Activated naive CD8-positive, alpha-beta T cell treated with anti-CD3 and anti-CD28 coated beads, Interleukin-2, amount 10 ng/mL, durations not matched to agents 7 days and 5 days (primary cell): ENCODE results near the gene CRYAB. TPM values are rescaled to one million over a fixed set of nuclear protein-coding genes. Genes with fewer than 3 reads are reported as not detected.
A peak's percentile ranks its signal among the peaks of the same experiment; 100 is the strongest.

Experiments used
- ATAC-seq: fragments of 150-1000 bp; cut with Tn5 transposase; one replicate; pipeline ENCODE4 v1.10.0; 2021; ENCODE audit warnings: low read depth, moderate library complexity
- POLR2A ChIA-PET: fragments of 350-600 bp; sonication (Branson Sonifier 250); formaldehyde crosslinking; loops from one replicate; lab custom pipeline; 2021; ENCODE audit warnings: antibody characterized with exemption; lab: Charles Lee
- DNase-seq: peaks from one replicate; pipeline ENCODE4 v3.0.0; 2021
- H3K27ac Mint-ChIP-seq: one replicate; pipeline ENCODE4 v1.8.0; 2022; ENCODE audit warnings: mild to moderate bottlenecking, mixed read lengths
- H3K27me3 Mint-ChIP-seq: one replicate; pipeline ENCODE4 v1.8.0; 2022; ENCODE audit warnings: mild to moderate bottlenecking, moderate library complexity, mixed read lengths
- H3K36me3 Mint-ChIP-seq: one replicate; pipeline ENCODE4 v1.8.0; 2021; ENCODE audit warnings: mild to moderate bottlenecking, mixed read lengths
- H3K4me1 Mint-ChIP-seq: one replicate; pipeline ENCODE4 v1.8.0; 2021; ENCODE audit warnings: mixed read lengths
- H3K4me3 Mint-ChIP-seq: one replicate; pipeline ENCODE4 v1.8.0; 2022; ENCODE audit warnings: mild to moderate bottlenecking, moderate library complexity, mixed read lengths
- H3K9me3 Mint-ChIP-seq: one replicate; pipeline ENCODE4 v1.8.0; 2021; ENCODE audit warnings: mixed read lengths
- total RNA-seq, 2 experiments: library from RNA; stranded (reverse); gene quantifications; one replicate each; pipeline ENCODE4 v1.2.3, GENCODE V29; 2021

The CRYAB gene
- total RNA-seq, 2 experiments from 2014 or later, result not detected

DNA sequence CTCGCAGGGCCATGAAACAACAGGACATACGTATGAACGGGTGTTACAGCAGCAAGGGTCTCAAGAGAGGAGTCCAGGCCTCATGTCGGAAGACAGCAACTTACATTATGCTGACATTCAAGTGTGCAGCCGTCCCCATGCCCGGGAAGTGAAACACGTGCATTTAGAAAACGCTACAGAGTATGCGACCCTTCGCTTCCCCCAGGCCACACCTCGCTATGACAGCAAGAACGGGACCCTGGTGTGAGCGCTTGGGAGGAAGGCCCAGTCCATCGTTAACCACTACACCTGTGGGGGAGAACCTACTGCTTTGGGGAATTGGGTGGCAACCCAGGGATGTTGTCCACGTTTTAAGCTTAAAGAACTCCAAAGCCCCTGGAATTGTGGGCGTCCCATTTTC lies 14.4 kb upstream of the CRYAB start:
- POLR2A ChIA-PET, result interaction anchor here (0.7 to 1.7 kb wide), 10 partner anchors 8 to 160 kb away, joined by 3 to 12 read pairs (median 6); partner anchors contain the start of genes ALG9, CFAP68, DIXDC1 and SDHD
- Mint-ChIP-seq H3K36me3 (no peaks in the 10 kb centered on the region), H3K27ac (peak overlapping the region; percentile 90), H3K4me1 (peaks cover 5% of the 10 kb centered on the region), H3K9me3 (no peaks in the 10 kb centered on the region), H3K27me3 (peaks cover 12% of the 10 kb centered on the region), H3K4me3 (peak overlapping the region; percentile 86)
- DNase-seq (no peak), ATAC-seq (no peak)

DNA sequence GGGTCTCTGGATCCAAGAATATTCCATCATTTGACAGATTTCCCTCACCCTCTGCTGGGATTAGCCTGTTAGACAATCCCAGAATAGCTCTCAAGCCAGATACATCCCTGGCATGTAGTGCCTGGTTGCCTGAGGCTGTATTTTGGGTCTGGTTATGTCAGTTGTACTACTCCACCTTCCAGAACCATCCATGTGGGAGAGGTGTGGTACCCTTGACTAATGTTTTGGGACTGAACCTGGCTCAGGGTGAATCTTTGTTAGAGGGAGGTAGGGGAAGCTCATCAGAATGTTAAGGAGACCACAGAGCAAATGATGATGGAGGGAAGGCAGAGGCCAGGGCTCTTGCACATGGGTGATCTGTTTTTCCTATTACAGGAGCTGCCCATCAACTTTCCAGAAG lies 12.4 kb upstream of the CRYAB start:
- H3K27me3 Mint-ChIP-seq, result peaks cover 14% of the 10 kb centered on the region
- no peak for DNase-seq
- no peak overlapping the region for H3K27ac Mint-ChIP-seq
- no peak for ATAC-seq
- H3K4me3 Mint-ChIP-seq, result no peak overlapping the region
- H3K36me3 Mint-ChIP-seq, result no peaks in the 10 kb centered on the region
- no peaks in the 10 kb centered on the region for H3K9me3 Mint-ChIP-seq
- POLR2A ChIA-PET, result no interaction called here
- peaks cover 5% of the 10 kb centered on the region for H3K4me1 Mint-ChIP-seq

GRCh38 chr11:111923351-111923788 lies 11.8 kb upstream of the CRYAB start:
- POLR2A ChIA-PET, result no interaction called here
- ATAC-seq (no peak), DNase-seq (no peak)
- H3K36me3 Mint-ChIP-seq, result no peaks in the 10 kb centered on the region
- H3K27me3 Mint-ChIP-seq, result peaks cover 14% of the 10 kb centered on the region
- H3K4me3 Mint-ChIP-seq, result no peak overlapping the region
- H3K4me1 Mint-ChIP-seq, result peaks cover 5% of the 10 kb centered on the region
- no peak overlapping the region for H3K27ac Mint-ChIP-seq
- H3K9me3 Mint-ChIP-seq, result no peaks in the 10 kb centered on the region

DNA sequence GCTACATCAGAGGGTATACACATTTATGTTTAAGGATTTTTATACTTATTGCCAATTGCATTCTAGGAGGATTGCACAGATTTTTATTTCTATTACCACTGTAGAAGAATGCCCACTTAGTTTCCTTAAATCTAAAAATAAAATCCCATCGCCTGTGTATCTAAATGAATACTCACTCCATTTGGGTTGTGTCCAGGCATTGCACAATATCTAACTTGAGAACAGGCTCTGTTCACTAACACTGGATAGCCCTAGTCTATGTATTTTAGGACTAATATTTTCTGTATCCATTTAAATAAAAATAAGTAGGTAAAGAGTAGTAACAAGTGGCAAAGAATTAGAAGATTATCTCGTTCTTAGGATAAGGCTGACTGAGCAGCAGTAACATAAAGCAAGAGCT lies 11.2 kb upstream of the CRYAB start:
- no peaks in the 10 kb centered on the region for H3K9me3 Mint-ChIP-seq
- POLR2A ChIA-PET, result no interaction called here
- peaks cover 14% of the 10 kb centered on the region for H3K27me3 Mint-ChIP-seq
- no peaks in the 10 kb centered on the region for H3K36me3 Mint-ChIP-seq
- H3K4me1 Mint-ChIP-seq, result peaks cover 5% of the 10 kb centered on the region
- DNase-seq (no peak), ATAC-seq (no peak)
- no peak overlapping the region for H3K4me3 Mint-ChIP-seq
- H3K27ac Mint-ChIP-seq, result no peak overlapping the region

DNA sequence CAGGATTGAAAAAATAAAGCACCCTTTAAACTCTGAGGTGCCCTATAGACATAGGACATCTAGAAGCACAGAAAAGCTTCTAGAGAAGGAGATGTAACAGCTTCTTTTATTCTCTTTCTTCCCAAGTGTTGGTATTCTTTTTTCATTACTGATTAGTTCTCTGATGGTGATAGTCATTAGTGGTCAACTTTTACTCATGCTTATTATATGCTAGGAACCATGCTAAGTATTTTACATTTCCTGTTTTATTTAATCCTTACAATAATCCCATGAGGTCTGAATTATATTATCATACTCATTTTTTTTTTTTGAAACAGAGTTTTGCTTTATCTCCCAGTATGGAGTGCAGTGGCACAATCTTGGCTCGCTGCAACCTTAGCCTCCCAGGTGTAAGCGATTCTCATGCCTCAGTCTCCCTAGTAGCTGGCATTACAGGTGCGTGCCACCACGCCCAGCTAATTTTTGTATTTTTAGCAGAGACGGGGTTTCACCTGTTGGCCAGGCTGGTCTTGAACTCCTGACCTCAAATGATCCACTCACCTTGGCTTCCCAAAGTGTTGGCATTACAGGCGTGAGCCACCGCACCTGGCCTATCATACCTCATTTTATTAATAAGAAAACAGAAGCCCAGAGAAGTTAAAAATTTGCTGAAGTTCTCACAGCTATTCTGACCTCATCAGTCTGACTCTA lies 10.1 kb upstream of the CRYAB start:
- H3K4me3 Mint-ChIP-seq, result no peak overlapping the region

DNA sequence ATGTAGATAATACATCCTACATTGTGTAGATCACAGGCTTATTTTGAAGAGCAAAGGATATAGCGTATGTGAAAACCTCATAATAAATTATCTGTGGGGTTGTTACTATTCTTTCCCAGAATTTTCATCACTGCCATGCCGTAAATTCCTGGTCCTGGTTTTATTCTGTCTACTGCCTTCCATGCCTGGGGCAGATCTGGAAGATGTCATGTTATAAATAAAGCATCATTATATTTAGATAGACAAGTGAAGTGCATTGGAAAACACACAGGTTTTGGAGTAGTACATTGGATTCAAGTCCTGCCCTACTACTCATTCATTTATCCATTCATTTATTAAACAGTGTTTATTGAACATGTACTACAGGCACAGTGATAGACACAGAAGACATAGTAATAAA lies 9.3 kb upstream of the CRYAB start:
- ATAC-seq (no peak), DNase-seq (no peak)
- H3K36me3 Mint-ChIP-seq, result no peaks in the 10 kb centered on the region
- no peaks in the 10 kb centered on the region for H3K9me3 Mint-ChIP-seq
- H3K27me3 Mint-ChIP-seq, result peaks cover 14% of the 10 kb centered on the region
- no peaks in the 10 kb centered on the region for H3K4me1 Mint-ChIP-seq
- H3K4me3 Mint-ChIP-seq, result no peak overlapping the region
- POLR2A ChIA-PET, result no interaction called here
- no peak overlapping the region for H3K27ac Mint-ChIP-seq

More for the DNA sequence above, 10.1 kb upstream of the CRYAB start:
- peaks cover 3% of the 10 kb centered on the region for H3K4me1 Mint-ChIP-seq
- DNase-seq (no peak), ATAC-seq (no peak)
- H3K27me3 Mint-ChIP-seq, result peaks cover 14% of the 10 kb centered on the region
- H3K27ac Mint-ChIP-seq, result no peak overlapping the region
- no peaks in the 10 kb centered on the region for H3K9me3 Mint-ChIP-seq
- H3K36me3 Mint-ChIP-seq, result no peaks in the 10 kb centered on the region
- POLR2A ChIA-PET, result no interaction called here

GRCh38 chr11:111918390-111919256 lies 7.1 kb upstream of the CRYAB start, which contains the start of gene C11orf52:
C11orf52 (plus strand) TSS chr11:111918913; CDS start chr11:111918973, 60 bp downstream.
- H3K4me3 Mint-ChIP-seq, result no peak within 1 kb of the TSS
- DNase-seq (no peak), ATAC-seq (no peak)
- H3K4me1 Mint-ChIP-seq, result no peaks in the 10 kb centered on the region
- no peaks in the 10 kb centered on the region for H3K9me3 Mint-ChIP-seq
- no peak within 1 kb of the TSS for H3K27ac Mint-ChIP-seq
- H3K36me3 Mint-ChIP-seq, result no peaks in the 10 kb centered on the region
- peaks cover 26% of the 10 kb centered on the region for H3K27me3 Mint-ChIP-seq
- POLR2A ChIA-PET, result interaction anchor here (1.2 kb wide), 1 partner anchor 8 kb away, joined by 4 read pairs; no protein-coding TSS in a partner anchor

DNA sequence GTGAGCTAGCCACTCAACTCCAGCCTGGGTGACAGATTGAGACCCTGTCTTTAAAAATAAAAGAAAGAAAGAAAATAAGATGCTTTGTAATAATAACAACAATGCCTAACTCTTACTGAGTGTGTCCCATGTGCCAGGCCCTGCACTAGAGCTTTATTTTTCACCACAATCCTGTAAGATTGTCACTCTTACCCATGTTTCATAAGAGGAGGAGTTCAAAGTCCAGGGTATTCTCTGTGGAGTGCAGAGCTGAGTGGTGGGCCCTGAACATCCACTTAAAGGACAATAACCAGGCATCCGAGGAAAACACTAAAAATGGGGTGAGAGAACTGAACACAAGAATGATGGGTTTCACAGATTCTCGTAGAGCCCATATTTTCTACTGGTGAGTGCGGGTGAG lies 6.2 kb upstream of the CRYAB start:
- ATAC-seq, result no peak
- no peaks in the 10 kb centered on the region for H3K4me1 Mint-ChIP-seq
- no peak overlapping the region for H3K4me3 Mint-ChIP-seq
- DNase-seq, result no peak
- POLR2A ChIA-PET, result interaction anchor here (0.7 to 1.2 kb wide), 3 partner anchors 8 to 19 kb away, joined by 3 to 4 read pairs (median 4); no protein-coding TSS in a partner anchor
- H3K27me3 Mint-ChIP-seq, result peaks cover 34% of the 10 kb centered on the region
- H3K36me3 Mint-ChIP-seq, result no peaks in the 10 kb centered on the region
- H3K9me3 Mint-ChIP-seq, result no peaks in the 10 kb centered on the region
- H3K27ac Mint-ChIP-seq, result no peak overlapping the region

DNA sequence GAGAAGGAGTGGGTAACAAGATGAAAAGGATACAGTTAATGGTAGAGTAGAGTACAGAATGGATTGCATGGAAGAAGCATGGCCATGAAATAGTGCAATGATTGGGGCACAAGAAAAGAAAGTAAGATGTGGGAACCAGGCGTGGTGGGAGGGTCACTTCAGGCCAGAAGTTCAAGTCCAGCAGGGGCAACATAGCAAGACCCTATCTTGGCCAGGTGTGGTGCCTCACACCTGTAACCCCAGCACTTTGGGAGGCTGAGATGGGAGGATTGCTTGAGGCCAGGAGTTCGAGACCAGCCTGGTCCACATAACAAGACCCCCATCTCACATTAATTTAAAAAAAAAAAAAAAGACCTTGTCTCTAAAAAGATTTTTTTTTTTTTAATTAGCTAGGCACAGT lies 5.7 kb upstream of the CRYAB start:
- H3K27me3 Mint-ChIP-seq, result peaks cover 34% of the 10 kb centered on the region

GRCh38 chr11:111916768-111917167 lies 5.2 kb upstream of the CRYAB start:
- ATAC-seq (no peak), DNase-seq (no peak)
- H3K4me3 Mint-ChIP-seq, result no peak overlapping the region
- H3K36me3 Mint-ChIP-seq, result no peaks in the 10 kb centered on the region
- POLR2A ChIA-PET, result no interaction called here
- H3K4me1 Mint-ChIP-seq, result no peaks in the 10 kb centered on the region
- peaks cover 36% of the 10 kb centered on the region for H3K27me3 Mint-ChIP-seq
- H3K9me3 Mint-ChIP-seq, result no peaks in the 10 kb centered on the region
- no peak overlapping the region for H3K27ac Mint-ChIP-seq

More for the DNA sequence above, 5.7 kb upstream of the CRYAB start:
- DNase-seq, result no peak
- no peak for ATAC-seq
- POLR2A ChIA-PET, result interaction anchor here (0.7 to 1.2 kb wide), 3 partner anchors 9 to 19 kb away, joined by 3 to 4 read pairs (median 4); no protein-coding TSS in a partner anchor
- Mint-ChIP-seq H3K27ac (no peak overlapping the region), H3K9me3 (no peaks in the 10 kb centered on the region), H3K4me1 (no peaks in the 10 kb centered on the region), H3K36me3 (no peaks in the 10 kb centered on the region), H3K4me3 (no peak overlapping the region)

DNA sequence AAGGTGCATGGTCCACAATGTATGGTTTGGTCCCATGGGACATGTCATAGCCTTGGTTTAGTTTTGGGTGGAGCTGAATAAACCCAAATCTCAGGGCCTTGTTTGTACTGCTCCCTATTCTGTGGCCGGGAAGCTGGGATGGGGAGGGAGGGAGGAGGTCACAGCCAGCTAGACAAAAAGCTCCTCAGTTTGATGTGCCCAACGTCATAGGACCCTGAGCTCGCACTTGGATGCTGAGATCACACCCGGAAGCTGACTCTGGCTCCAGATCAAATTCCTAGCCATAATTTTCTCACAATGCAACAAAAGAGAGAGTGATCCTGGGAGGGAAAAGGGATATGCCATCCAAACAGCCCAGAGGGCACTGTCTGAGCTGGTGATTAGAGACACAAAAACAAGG lies 2.4 kb upstream of the CRYAB start:
- Mint-ChIP-seq H3K9me3 (no peaks in the 10 kb centered on the region), H3K27me3 (peaks cover 50% of the 10 kb centered on the region), H3K27ac (no peak overlapping the region), H3K4me1 (no peaks in the 10 kb centered on the region), H3K36me3 (no peaks in the 10 kb centered on the region), H3K4me3 (no peak overlapping the region)
- ATAC-seq, result no peak
- no peak for DNase-seq
- POLR2A ChIA-PET, result interaction anchor here (0.6 to 1.1 kb wide), 2 partner anchors 13 to 103 kb away, joined by 3 read pairs; no protein-coding TSS in a partner anchor

DNA sequence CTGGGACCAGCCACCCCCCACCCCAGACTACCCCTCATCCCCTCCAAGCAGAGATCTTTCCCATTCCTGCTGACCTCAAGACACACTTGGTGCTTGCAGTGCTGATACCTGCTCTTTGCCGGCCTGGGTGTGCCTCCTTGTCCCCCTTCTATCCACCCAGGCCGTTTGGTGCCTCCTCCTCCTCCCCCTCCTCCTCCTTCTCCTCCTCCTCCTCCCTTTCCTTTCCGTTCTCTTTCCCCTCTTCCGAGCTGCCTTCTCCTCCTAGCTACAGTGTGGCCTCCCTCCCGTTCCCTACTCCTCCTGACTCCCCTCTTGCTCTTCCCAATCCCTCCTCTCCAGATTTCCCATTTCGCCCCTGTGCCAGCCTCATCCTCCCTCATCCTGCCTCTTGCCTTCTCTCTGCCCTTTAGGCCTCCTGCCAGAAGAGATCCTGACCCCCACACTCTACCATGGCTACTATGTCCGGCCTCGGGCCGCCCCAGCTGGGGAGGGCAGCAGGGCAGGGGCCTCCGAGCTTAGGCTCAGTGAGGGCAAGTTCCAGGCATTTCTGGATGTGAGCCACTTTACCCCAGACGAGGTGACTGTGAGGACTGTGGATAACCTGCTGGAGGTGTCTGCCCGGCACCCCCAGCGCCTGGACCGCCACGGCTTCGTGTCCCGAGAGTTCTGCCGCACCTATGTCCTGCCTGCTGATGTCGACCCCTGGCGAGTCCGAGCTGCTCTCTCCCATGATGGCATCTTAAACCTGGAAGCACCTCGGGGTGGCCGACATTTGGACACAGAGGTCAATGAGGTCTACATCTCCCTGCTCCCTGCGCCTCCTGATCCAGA lies 1.7 kb upstream of the CRYAB start:
- no peaks in the 10 kb centered on the region for H3K4me1 Mint-ChIP-seq
- H3K4me3 Mint-ChIP-seq, result no peak overlapping the region
- H3K9me3 Mint-ChIP-seq, result no peaks in the 10 kb centered on the region
- no peaks in the 10 kb centered on the region for H3K36me3 Mint-ChIP-seq
- ATAC-seq, result no peak
- DNase-seq, result no peak
- H3K27me3 Mint-ChIP-seq, result peaks cover 51% of the 10 kb centered on the region
- POLR2A ChIA-PET, result interaction anchor here (1.1 kb wide), 1 partner anchor 13 kb away, joined by 3 read pairs; no protein-coding TSS in a partner anchor
- H3K27ac Mint-ChIP-seq, result no peak overlapping the region

DNA sequence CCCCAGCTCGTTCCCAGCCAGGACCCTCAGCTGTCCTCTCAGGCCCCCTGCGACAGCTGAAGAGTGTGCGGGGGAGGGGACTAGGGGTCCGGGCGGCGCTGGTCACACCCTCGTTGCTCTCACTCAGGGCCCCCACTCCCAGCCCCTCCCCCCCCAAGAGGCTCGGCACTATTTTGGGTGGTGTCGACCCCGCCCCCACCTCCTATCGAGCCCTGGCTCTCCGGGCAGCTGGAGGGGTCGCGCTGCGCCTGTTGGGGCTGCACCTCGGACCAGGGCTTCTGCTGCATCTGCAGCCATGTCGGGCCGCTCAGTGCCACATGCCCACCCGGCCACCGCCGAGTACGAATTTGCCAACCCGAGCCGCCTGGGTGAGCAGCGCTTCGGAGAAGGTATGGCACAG lies 965 bp upstream of the CRYAB start, which contains the start of gene HSPB2:
Gene HSPB2, plus strand, starts transcription at position 200 of the 400 bp plus-strand sequence. Its CDS starts 96 bp downstream, at position 296.
- Mint-ChIP-seq H3K27ac (no peak within 1 kb of the TSS), H3K27me3 (peaks cover 54% of the 10 kb centered on the region), H3K9me3 (no peaks in the 10 kb centered on the region), H3K4me3 (no peak within 1 kb of the TSS), H3K36me3 (no peaks in the 10 kb centered on the region), H3K4me1 (no peaks in the 10 kb centered on the region)
- ATAC-seq (no peak), DNase-seq (no peak)
- POLR2A ChIA-PET, result no interaction called here
